H1 (cell line): ENCODE data around the gene TMEM134. TPM values are rescaled to one million over a fixed set of nuclear protein-coding genes. Genes with fewer than 3 reads are reported as not detected.

Source experiments
- CTCF ChIA-PET: fragments of 300-600 bp; sonication (Branson Sonifier 250); formaldehyde crosslinking; loops from one replicate; lab custom pipeline; 2021; ENCODE audit not compliant: partially characterized antibody; lab: Charles Lee
- POLR2A ChIA-PET: fragments of 300-600 bp; sonication (Branson Sonifier 250); formaldehyde crosslinking; loops from one replicate; lab custom pipeline; 2021; ENCODE audit warnings: inconsistent platforms; ENCODE audit not compliant: partially characterized antibody; lab: Charles Lee
- DNase-seq, 2 experiments: peaks; one replicate each; pipeline versions ENCODE4 v3.0.0 to v3.0.0-alpha.2; 2010 to 2022; ENCODE audit warnings: low spot score in 2 of 2, low read depth in 1 of 2, mixed read lengths in 1 of 2
- FAIRE-seq: peaks from 2 replicates; lab custom pipeline; 2011; peaks lifted over from hg19 to GRCh38; lab: Jason Lieb, UNC
- H2AFZ ChIP-seq: 2 replicates; pipeline ENCODE4 v1.8.1; 2012; ENCODE audit warnings: low read length, inconsistent platforms
- H2AK5ac ChIP-seq: 2 replicates; pipeline ENCODE4 v1.6.1; 2013; ENCODE audit warnings: low read depth, low read length
- H2BK120ac ChIP-seq: replicated peaks from 2 replicates; pipeline ENCODE3; 2013; ENCODE audit warnings: low read depth, low read length, inconsistent platforms
- H2BK12ac ChIP-seq: 2 replicates; pipeline ENCODE4 v1.6.1; 2013; ENCODE audit warnings: low read depth, low read length
- H2BK15ac ChIP-seq: 2 replicates; pipeline ENCODE4 v1.6.1; 2013; ENCODE audit warnings: low read length
- H2BK20ac ChIP-seq: 2 replicates; pipeline ENCODE4 v1.6.1; 2013; ENCODE audit warnings: low read length
- H2BK5ac ChIP-seq: 2 replicates; pipeline ENCODE4 v1.6.1; 2013; ENCODE audit warnings: low read depth, low read length
- H3K14ac ChIP-seq: 2 replicates; pipeline ENCODE4 v1.6.1; 2013; ENCODE audit warnings: inconsistent platforms; ENCODE audit not compliant: insufficient read length
- H3K18ac ChIP-seq: 2 replicates; pipeline ENCODE4 v1.6.1; 2013; ENCODE audit warnings: low read length; ENCODE audit errors: extremely low read depth
- H3K23ac ChIP-seq: 2 replicates; pipeline ENCODE4 v1.6.1; 2013; ENCODE audit warnings: inconsistent platforms; ENCODE audit not compliant: insufficient read length
- H3K23me2 ChIP-seq: 2 replicates; pipeline ENCODE4 v1.6.1; 2013; ENCODE audit warnings: low read depth, low read length
- H3K27ac ChIP-seq: 2 replicates; pipeline ENCODE4 v1.6.1; 2011; ENCODE audit warnings: low read depth, low read length, inconsistent platforms
- H3K27me3 ChIP-seq, 4 experiments: replicated peaks in 1 of 4; 1 replicate in 1 of 4; 2 replicates in 3 of 4; pipeline versions ENCODE4 v1.6.1 to v1.8.1; 2011 to 2013; ENCODE audit warnings: low read length in 3 of 4, mild to moderate bottlenecking in 3 of 4, inconsistent platforms in 2 of 4, mixed read lengths in 2 of 4, moderate library complexity in 1 of 4; ENCODE audit not compliant: control insufficient read depth in 3 of 4, insufficient read depth in 3 of 4; ENCODE audit errors: extremely low read depth in 1 of 4
- H3K36me3 ChIP-seq, 4 experiments: 2 replicates each; pipeline versions ENCODE4 v1.6.1 to v1.8.1; 2011 to 2013; ENCODE audit warnings: mild to moderate bottlenecking in 4 of 4, low read length in 3 of 4, moderate library complexity in 2 of 4, control low read depth in 1 of 4, inconsistent platforms in 1 of 4; ENCODE audit not compliant: insufficient read depth in 4 of 4, control insufficient read depth in 2 of 4
- H3K4ac ChIP-seq: replicated peaks from 2 replicates; pipeline ENCODE3; 2013; ENCODE audit warnings: low read length, low read depth, mixed read lengths, inconsistent platforms; ENCODE audit not compliant: insufficient read length
- H3K4me1 ChIP-seq, 4 experiments: replicated peaks in 1 of 4; 1 replicate in 1 of 4; 2 replicates in 3 of 4; pipeline versions ENCODE4 v1.6.1 to v1.8.1; 2011 to 2013; ENCODE audit warnings: low read length in 3 of 4, inconsistent platforms in 2 of 4, mixed read lengths in 1 of 4; ENCODE audit not compliant: insufficient read depth in 4 of 4, control insufficient read depth in 3 of 4
- H3K4me2 ChIP-seq, 2 experiments: 2 replicates each; pipeline versions ENCODE4 v1.6.1 to v1.8.1; 2011 to 2013; ENCODE audit warnings: low read depth in 2 of 2, low read length in 2 of 2, control low read depth in 1 of 2, inconsistent platforms in 1 of 2, mild to moderate bottlenecking in 1 of 2; ENCODE audit not compliant: insufficient read depth in 1 of 2
- H3K4me3 ChIP-seq, 4 experiments: fragments of 200-600, 300-600 bp in 1 of 4; sonication (generic), shearing (Covaris generic), sonication (Bioruptor Twin) in 1 of 4; 2 replicates each; pipeline versions ENCODE4 v1.5.1 to v1.8.1; 2011 to 2016; ENCODE audit warnings: low read length in 4 of 4, low read depth in 3 of 4, control low read depth in 2 of 4, inconsistent platforms in 2 of 4, mild to moderate bottlenecking in 2 of 4, mixed read lengths in 1 of 4, moderate library complexity in 1 of 4; ENCODE audit not compliant: insufficient read depth in 2 of 4; ENCODE audit errors: extremely low read depth in 1 of 4
- H3K56ac ChIP-seq: replicated peaks from 2 replicates; pipeline ENCODE3; 2013; ENCODE audit warnings: low read depth, mild to moderate bottlenecking, mixed read lengths, low read length, inconsistent platforms; ENCODE audit not compliant: insufficient read length
- H3K79me1 ChIP-seq: 2 replicates; pipeline ENCODE4 v1.6.1; 2013; ENCODE audit warnings: low read depth, low read length, control low read depth
- H3K79me2 ChIP-seq, 2 experiments: 2 replicates each; pipeline versions ENCODE4 v1.6.1 to v1.8.1; 2012 to 2013; ENCODE audit warnings: low read length in 2 of 2, mild to moderate bottlenecking in 2 of 2, inconsistent platforms in 1 of 2; ENCODE audit not compliant: insufficient read depth in 2 of 2, control insufficient read depth in 1 of 2
- H3K9ac ChIP-seq, 4 experiments: replicated peaks in 1 of 4; 1 replicate in 1 of 4; 2 replicates in 3 of 4; pipeline versions ENCODE4 v1.6.1 to v1.8.1; 2011 to 2013; ENCODE audit warnings: low read depth in 3 of 4, low read length in 3 of 4, control low read depth in 2 of 4, mild to moderate bottlenecking in 2 of 4, moderate library complexity in 2 of 4, inconsistent platforms in 1 of 4; ENCODE audit errors: extremely low read depth in 1 of 4
- H3K9me3 ChIP-seq, 2 experiments: 2 replicates each; pipeline versions ENCODE4 v1.6.1 to v1.8.1; 2012 to 2013; ENCODE audit warnings: mild to moderate bottlenecking in 2 of 2, moderate library complexity in 2 of 2, control low read depth in 1 of 2, inconsistent platforms in 1 of 2, low read depth in 1 of 2, low read length in 1 of 2, mixed read lengths in 1 of 2; ENCODE audit not compliant: insufficient read depth in 2 of 2
- H4K20me1 ChIP-seq, 2 experiments: replicated peaks in 1 of 2; 2 replicates each; pipeline versions ENCODE3 to v1.8.1; 2011 to 2013; ENCODE audit warnings: inconsistent platforms in 2 of 2, low read length in 2 of 2, mild to moderate bottlenecking in 1 of 2; ENCODE audit not compliant: insufficient read depth in 2 of 2, control insufficient read depth in 1 of 2
- H4K5ac ChIP-seq: 2 replicates; pipeline ENCODE4 v1.6.1; 2013; ENCODE audit warnings: low read length, low read depth, mixed read lengths, inconsistent platforms; ENCODE audit not compliant: insufficient read length
- H4K8ac ChIP-seq: 2 replicates; pipeline ENCODE4 v1.8.0; 2013; ENCODE audit warnings: mild to moderate bottlenecking, moderate library complexity, low read length, inconsistent platforms; ENCODE audit not compliant: insufficient read depth; ENCODE audit errors: extremely low read depth
- H4K91ac ChIP-seq: replicated peaks from 2 replicates; pipeline ENCODE3; 2013; ENCODE audit warnings: low read length, mixed read lengths, inconsistent platforms; ENCODE audit not compliant: insufficient read length
- POLR2A ChIP-seq, 2 experiments: IDR thresholded peaks; 1 replicate in 1 of 2; 2 replicates in 1 of 2; pipeline ENCODE4 v1.6.1; 2011; ENCODE audit warnings: low read depth in 2 of 2, low read length in 2 of 2, mild to moderate bottlenecking in 2 of 2; ENCODE audit errors: control extremely low read depth in 1 of 2
- TBP ChIP-seq: IDR thresholded peaks from 2 replicates; pipeline ENCODE4 v1.6.1; 2011; ENCODE audit warnings: low read depth, low read length, improper control_type of control experiment
- WGBS, 2 experiments: shearing (Covaris generic) in 1 of 2; methylation state at CpG; one replicate each; pipeline versions ENCODE4 v1.1.6 to v1.1.7; 2013 to 2015; ENCODE audit warnings: low lambda C conversion rate in 2 of 2, mixed read lengths in 2 of 2, inconsistent platforms in 1 of 2, low coverage in 1 of 2, missing lambda C conversion rate in 1 of 2; ENCODE audit not compliant: insufficient replicate concordance in 2 of 2, insufficient coverage in 1 of 2, insufficient read length in 1 of 2; ENCODE audit errors: extremely low coverage in 1 of 2, missing lambda C conversion rate in 1 of 2; 5-methylcytosine and 5-hydroxymethylcytosine counted together
- polyA plus RNA-seq, 7 experiments: library from polyadenylated mRNA; depleted of rRNA in 3 of 7; stranded (reverse) in 5 of 7; unstranded in 2 of 7; fragments of >200 nt in 5 of 7; fragments of 200-250 nt in 2 of 7; gene quantifications; 1 replicate in 5 of 7; 2 replicates in 1 of 7; 4 replicates in 1 of 7; pipeline versions ENCODE4 v1.2.1 to v1.2.3, GENCODE V29; 2011 to 2013; ENCODE audit warnings: missing spikeins in 2 of 7, mixed read lengths in 2 of 7
- total RNA-seq: library from RNA; stranded (reverse); fragmentation: NEBNext Ultra II Directional; extraction: Animal tissue kit (Norgen Biotek cat#: 25700); gene quantifications from 2 replicates; pipeline ENCODE4 v1.2.1, GENCODE V29; 2021

TMEM134 gene
- total and polyA plus RNA-seq, 2 of the 8 experiments (the other 6 are each of a cell fraction or from before 2014, with no cell fraction given), result 32.4 to 229 TPM

DNA sequence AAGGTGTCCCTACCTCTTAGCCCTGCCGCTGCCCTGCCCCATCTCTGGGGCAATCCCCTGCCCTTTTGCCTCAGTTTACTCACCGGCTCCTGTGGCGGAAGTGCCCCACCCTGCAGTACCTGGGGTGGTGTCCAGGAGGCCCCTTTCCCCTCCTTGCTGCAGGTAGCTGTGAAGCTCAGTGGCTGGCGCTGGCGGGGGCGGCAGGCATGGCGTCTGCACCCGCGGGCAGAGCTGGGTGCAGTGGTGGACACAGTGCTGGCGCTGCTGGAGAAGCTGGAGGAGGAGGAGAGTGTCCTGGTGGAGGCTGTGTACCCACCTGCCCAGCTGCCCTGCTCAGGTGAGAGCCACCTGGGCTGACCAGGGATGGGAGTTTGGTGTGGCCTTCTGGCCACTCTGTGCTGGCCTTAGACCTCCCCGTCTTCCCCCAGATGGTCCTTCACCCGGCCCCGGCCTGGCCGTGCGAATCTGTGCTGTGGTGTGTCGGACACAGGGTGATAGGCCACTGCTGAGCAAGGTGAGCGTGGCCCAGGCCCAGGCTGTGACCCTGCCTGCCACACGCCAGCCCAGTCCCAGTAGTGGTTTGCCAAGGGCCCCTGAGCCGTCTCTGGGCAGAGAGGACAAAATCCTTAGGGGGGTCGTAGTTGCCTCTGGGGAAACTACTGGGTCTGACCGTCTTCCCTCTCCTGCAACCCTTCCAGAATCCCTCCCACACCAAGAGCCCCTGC is 49.6 kb downstream of the TMEM134 start:
- Histone ChIP-seq H2BK120ac (no peak overlapping the region), H3K36me3 (no peaks in the 10 kb centered on the region), H2BK5ac (no peak overlapping the region), H3K27me3 (peaks cover 0 to 8% (median 5%) of the 10 kb centered on the region in 4 experiments; a peak in 4 of 7 replicates), H3K9me3 (no peaks in the 10 kb centered on the region), H3K18ac (no peak overlapping the region), H4K8ac (peak overlapping the region; percentile 3; the same call in 1 of the 2 replicates), H3K14ac (no peak overlapping the region), H3K4me3 (no peak overlapping the region), H3K79me2 (no peaks in the 10 kb centered on the region), H2AFZ (no peak overlapping the region), H2BK15ac (0 out of 2 replicates have a peak overlapping the region, but pooled peaks have one; percentile 46), H3K23ac (no peak overlapping the region), H4K5ac (no peak overlapping the region), H3K9ac (no peak overlapping the region), H3K79me1 (no peaks in the 10 kb centered on the region), H2AK5ac (no peak overlapping the region), H4K91ac (no peak overlapping the region), H3K27ac (no peak overlapping the region), H3K4me2 (no peak overlapping the region; a peak in 1 of 4 replicates), H3K4ac (no peak overlapping the region), H3K4me1 (peaks cover 4 to 15% (median 11%) of the 10 kb centered on the region in 4 experiments), H4K20me1 (peaks cover 0 to 3% of the 10 kb centered on the region in 2 experiments), H2BK20ac (no peak overlapping the region), H2BK12ac (no peak overlapping the region), H3K23me2 (peaks cover 12% of the 10 kb centered on the region; the same call in 1 of the 2 replicates), H3K56ac (no peak overlapping the region)
- ChIA-PET CTCF (interaction anchor here (1.3 to 2.4 kb wide), 4 partner anchors 12 to 86 kb away, joined by 3 to 13 read pairs (median 5); partner anchors contain the start of genes PITPNM1, PPP1CA and TBC1D10C), POLR2A (interaction anchor here (0.6 to 10.2 kb wide), 16 partner anchors 9 to 74 kb away, joined by 3 to 104 read pairs (median 4); partner anchors contain the start of genes CORO1B, PPP1CA, PTPRCAP and RPS6KB2)
- FAIRE-seq (no peak), DNase-seq (no peak)
- WGBS, 2 experiments, result 88% methylated on average over 21 of the region's 21 CpGs; no CpG with 5 or more reads in 1 of the 2 experiments
- TF ChIP-seq POLR2A (IDR thresholded peaks at IDR 0.05; ENCODE audit: control extremely low read depth in 1 of 2, low read depth in 2 of 2, low read length in 2 of 2) (no peak), TBP (no peak)
